ENCODE data around the gene MTCL1. TPM values are rescaled to one million over a fixed set of nuclear protein-coding genes. Genes with fewer than 3 reads are reported as not detected.

The MTCL1 gene
- total and polyA plus RNA-seq, 2 donors = 11.0 to 15.9 TPM

DNA sequence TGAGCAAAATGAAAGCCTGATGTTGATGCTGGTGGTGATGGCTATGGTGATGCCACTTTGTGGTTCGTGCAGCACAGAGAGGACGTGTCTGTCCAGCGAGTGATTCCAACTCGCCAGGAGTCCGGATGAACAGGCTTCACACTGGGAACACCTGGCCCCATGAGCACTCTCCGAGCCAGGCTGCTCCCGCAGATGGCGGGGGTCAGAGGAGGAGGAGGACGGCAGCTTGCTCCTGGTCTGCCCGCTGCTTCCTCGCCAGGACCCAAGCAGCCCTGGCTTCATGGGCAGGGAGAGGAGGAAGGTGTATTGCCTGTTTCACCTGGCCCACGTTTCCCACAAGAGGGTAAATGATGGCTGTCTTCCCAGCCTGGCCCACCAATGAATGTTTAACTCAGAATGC, 121.6 kb downstream of the MTCL1 start:
- H3K4me3 ChIP-seq (ENCODE audit: low read length in 2 of 2) = no peak overlapping the region
- 96% methylated on average over 12 of the region's 12 CpGs for WGBS
- H3K36me3 ChIP-seq (ENCODE audit: control insufficient read depth in 2 of 2, insufficient read depth in 2 of 2, low read length in 1 of 2) = no peaks in the 10 kb centered on the region
- no peaks in the 10 kb centered on the region for H3K27me3 ChIP-seq (ENCODE audit: control insufficient read depth in 2 of 2, insufficient read depth in 1 of 2, low read length in 1 of 2)
- H3K9me3 ChIP-seq (ENCODE audit: control insufficient read depth in 2 of 2, insufficient read depth in 1 of 2, low read length in 1 of 2) = no peaks in the 10 kb centered on the region
- DNase-seq (ENCODE audit: low read depth in 6 of 9, low spot score in 9 of 9) = no peak
- no peak overlapping the region for H3K27ac ChIP-seq (ENCODE audit: low read depth in 1 of 2, low read length in 1 of 2)
- H3K4me1 ChIP-seq (ENCODE audit: control insufficient read depth in 2 of 2, insufficient read depth in 2 of 2, low read length in 2 of 2) = no peaks in the 10 kb centered on the region

DNA sequence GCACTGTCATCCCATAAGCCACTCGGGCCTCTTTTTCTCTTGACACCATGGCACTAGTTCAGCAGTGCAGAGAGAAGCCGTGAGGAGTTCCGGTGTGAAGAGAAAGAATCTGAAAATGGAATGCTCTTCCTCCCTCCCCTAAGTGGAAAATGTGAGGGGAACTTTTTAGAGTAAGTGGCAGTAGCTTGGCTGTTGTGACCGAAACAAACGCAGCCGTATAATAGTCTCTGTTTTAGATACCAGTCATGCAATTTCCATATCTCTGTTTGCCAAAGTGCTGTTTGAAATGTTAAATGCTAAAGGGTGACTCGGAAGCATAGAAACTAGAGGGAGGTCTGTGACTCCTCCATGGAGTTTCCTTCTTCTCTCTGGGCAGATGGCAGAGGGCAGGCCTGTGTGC, 122.9 kb downstream of the MTCL1 start:
- Histone ChIP-seq H3K36me3 (ENCODE audit: control insufficient read depth in 2 of 2, insufficient read depth in 2 of 2, low read length in 1 of 2) (no peaks in the 10 kb centered on the region), H3K4me1 (ENCODE audit: control insufficient read depth in 2 of 2, insufficient read depth in 2 of 2, low read length in 2 of 2) (no peaks in the 10 kb centered on the region), H3K9me3 (ENCODE audit: control insufficient read depth in 2 of 2, insufficient read depth in 1 of 2, low read length in 1 of 2) (no peaks in the 10 kb centered on the region), H3K4me3 (ENCODE audit: low read length in 2 of 2) (no peak overlapping the region), H3K27me3 (ENCODE audit: control insufficient read depth in 2 of 2, insufficient read depth in 1 of 2, low read length in 1 of 2) (no peaks in the 10 kb centered on the region), H3K27ac (ENCODE audit: low read depth in 1 of 2, low read length in 1 of 2) (no peak overlapping the region)
- DNase-seq (ENCODE audit: low read depth in 6 of 9, low spot score in 9 of 9) = no peak
- 95% methylated on average over 7 of the region's 7 CpGs for WGBS

DNA sequence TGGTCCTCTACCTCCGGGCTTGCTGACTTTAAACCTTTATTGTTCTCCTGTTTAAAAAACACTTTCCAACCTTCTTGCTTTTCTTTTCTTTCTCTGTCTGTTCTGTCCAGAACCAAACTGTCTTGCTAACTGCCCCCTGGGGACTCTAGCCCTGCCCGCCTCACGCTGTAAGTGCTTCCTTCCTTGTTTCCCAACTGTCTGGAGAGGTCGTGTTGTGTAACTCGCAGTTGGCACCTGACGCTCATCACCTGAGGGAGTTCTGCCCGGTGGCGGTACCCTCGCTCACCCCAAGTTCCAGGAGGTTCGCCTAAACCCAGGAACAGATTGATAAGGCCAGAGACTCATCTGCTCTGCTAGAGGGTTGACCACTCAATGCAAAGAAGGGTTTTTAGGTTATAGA, 123.4 kb downstream of the MTCL1 start:
- no peak overlapping the region for H3K27ac ChIP-seq (ENCODE audit: low read depth in 1 of 2, low read length in 1 of 2)
- H3K27me3 ChIP-seq (ENCODE audit: control insufficient read depth in 2 of 2, insufficient read depth in 1 of 2, low read length in 1 of 2) = no peaks in the 10 kb centered on the region
- no peaks in the 10 kb centered on the region for H3K4me1 ChIP-seq (ENCODE audit: control insufficient read depth in 2 of 2, insufficient read depth in 2 of 2, low read length in 2 of 2)
- 53% methylated on average over 10 of the region's 10 CpGs for WGBS
- H3K9me3 ChIP-seq (ENCODE audit: control insufficient read depth in 2 of 2, insufficient read depth in 1 of 2, low read length in 1 of 2) = no peaks in the 10 kb centered on the region
- no peaks in the 10 kb centered on the region for H3K36me3 ChIP-seq (ENCODE audit: control insufficient read depth in 2 of 2, insufficient read depth in 2 of 2, low read length in 1 of 2)
- no peak overlapping the region for H3K4me3 ChIP-seq (ENCODE audit: low read length in 2 of 2)
- DNase-seq (ENCODE audit: low read depth in 6 of 9, low spot score in 9 of 9) = no peak

DNA sequence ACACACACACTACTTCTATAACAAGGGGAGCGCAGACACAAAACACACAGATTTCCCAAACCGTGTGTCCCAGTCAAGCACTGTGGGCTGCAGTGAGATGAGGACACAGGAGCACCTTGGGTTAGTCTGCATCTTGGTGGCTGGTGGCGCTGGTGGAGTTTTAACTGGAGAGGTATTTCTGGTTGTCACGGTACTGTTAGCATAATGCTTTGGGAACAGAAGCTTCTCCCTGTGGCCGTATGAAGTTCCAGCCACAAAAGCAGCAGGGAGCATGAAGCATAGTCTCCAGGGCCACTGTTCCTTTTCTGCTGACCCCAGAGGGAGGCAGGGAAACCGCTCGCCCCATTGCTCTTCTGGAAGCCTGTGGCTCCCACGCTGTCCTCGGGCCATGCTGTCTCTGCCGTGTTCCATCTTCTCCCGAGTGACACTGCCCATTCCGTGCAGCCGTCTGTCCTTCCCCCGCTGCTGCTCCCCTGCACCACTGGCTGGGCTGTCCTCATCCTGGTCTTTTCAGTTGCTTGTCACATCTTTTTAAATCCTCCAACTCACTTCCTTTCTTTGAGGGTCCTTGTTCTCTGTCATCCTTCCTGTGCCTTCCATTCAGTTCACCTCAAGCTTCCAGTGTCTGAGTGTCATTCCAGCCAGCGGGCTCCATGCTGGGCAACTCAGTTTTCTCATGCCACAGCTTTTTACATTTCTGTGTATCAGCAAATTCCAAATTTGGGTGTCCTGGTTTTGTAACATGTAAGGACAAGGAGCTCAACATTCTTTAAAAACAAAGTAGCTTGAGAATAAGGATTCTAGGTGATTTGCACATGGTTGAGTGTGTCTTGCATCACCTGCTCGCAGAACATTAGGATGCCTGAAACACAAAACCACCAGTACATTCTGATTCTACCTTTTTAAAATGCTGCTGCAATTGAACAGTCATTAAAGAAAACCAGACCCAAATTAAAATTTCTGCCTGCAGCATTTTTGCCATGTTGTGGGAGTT, 125.0 kb downstream of the MTCL1 start:
- Histone ChIP-seq H3K4me3 (ENCODE audit: low read length in 2 of 2) (no peak overlapping the region), H3K27ac (ENCODE audit: low read depth in 1 of 2, low read length in 1 of 2) (peak overlapping the region in 1 of 2 donors; percentile 53), H3K27me3 (ENCODE audit: control insufficient read depth in 2 of 2, insufficient read depth in 1 of 2, low read length in 1 of 2) (no peaks in the 10 kb centered on the region), H3K36me3 (ENCODE audit: control insufficient read depth in 2 of 2, insufficient read depth in 2 of 2, low read length in 1 of 2) (no peaks in the 10 kb centered on the region), H3K9me3 (ENCODE audit: control insufficient read depth in 2 of 2, insufficient read depth in 1 of 2, low read length in 1 of 2) (no peaks in the 10 kb centered on the region), H3K4me1 (ENCODE audit: control insufficient read depth in 2 of 2, insufficient read depth in 2 of 2, low read length in 2 of 2) (no peaks in the 10 kb centered on the region)
- no peak for DNase-seq (ENCODE audit: low read depth in 6 of 9, low spot score in 9 of 9)
- WGBS = 96% methylated on average over 16 of the region's 16 CpGs

DNA sequence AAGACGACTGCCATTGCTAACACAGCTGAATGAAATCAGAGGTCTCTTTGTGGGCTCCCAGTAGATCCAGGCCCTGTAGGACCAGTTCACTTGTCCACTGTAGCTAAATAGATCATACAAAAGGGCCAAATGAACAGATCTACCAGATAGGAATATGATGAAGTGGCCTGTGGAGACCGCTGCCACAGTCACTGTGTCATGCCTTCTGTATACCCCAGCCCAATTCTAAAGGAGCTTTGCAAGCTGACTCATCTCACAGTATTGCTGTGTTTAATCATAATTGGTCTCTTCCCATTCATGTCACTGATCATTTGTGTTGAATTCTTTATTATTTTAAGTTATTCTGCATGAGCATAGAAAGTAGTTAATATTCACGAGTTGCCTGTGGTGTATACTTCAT, 125.8 kb downstream of the MTCL1 start:
- Histone ChIP-seq H3K36me3 (ENCODE audit: control insufficient read depth in 2 of 2, insufficient read depth in 2 of 2, low read length in 1 of 2) (no peaks in the 10 kb centered on the region), H3K27ac (ENCODE audit: low read depth in 1 of 2, low read length in 1 of 2) (no peak overlapping the region), H3K4me1 (ENCODE audit: control insufficient read depth in 2 of 2, insufficient read depth in 2 of 2, low read length in 2 of 2) (no peaks in the 10 kb centered on the region), H3K9me3 (ENCODE audit: control insufficient read depth in 2 of 2, insufficient read depth in 1 of 2, low read length in 1 of 2) (no peaks in the 10 kb centered on the region), H3K4me3 (ENCODE audit: low read length in 2 of 2) (no peak overlapping the region), H3K27me3 (ENCODE audit: control insufficient read depth in 2 of 2, insufficient read depth in 1 of 2, low read length in 1 of 2) (no peaks in the 10 kb centered on the region)
- WGBS = 91% methylated on average over 3 of the region's 3 CpGs
- no peak for DNase-seq (ENCODE audit: low read depth in 6 of 9, low spot score in 9 of 9)

DNA sequence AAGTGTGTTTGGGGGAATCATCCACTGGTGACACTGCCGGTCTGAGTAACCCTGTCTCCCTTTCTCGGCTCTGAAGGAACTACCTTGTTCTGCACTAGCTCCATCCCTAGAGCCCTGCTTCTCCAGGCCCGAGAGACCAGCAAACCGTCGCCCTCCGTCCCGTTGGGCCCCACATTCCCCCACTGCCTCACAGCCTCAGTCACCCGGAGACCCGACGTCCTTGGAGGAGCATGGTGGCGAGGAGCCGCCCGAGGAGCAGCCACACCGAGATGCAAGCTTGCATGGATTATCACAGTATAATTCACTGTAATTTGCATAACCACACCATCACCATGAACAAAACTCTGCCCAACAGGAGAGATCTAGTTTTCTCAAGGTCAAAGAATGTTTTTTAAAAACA, 126.2 kb downstream of the MTCL1 start:
- Histone ChIP-seq H3K4me1 (ENCODE audit: control insufficient read depth in 2 of 2, insufficient read depth in 2 of 2, low read length in 2 of 2) (no peaks in the 10 kb centered on the region), H3K4me3 (ENCODE audit: low read length in 2 of 2) (no peak overlapping the region), H3K9me3 (ENCODE audit: control insufficient read depth in 2 of 2, insufficient read depth in 1 of 2, low read length in 1 of 2) (peaks cover 0 to 2% of the 10 kb centered on the region in 2 donors), H3K36me3 (ENCODE audit: control insufficient read depth in 2 of 2, insufficient read depth in 2 of 2, low read length in 1 of 2) (no peaks in the 10 kb centered on the region), H3K27ac (ENCODE audit: low read depth in 1 of 2, low read length in 1 of 2) (peak overlapping the region in 1 of 2 donors; percentile 25), H3K27me3 (ENCODE audit: control insufficient read depth in 2 of 2, insufficient read depth in 1 of 2, low read length in 1 of 2) (no peaks in the 10 kb centered on the region)
- DNase-seq (ENCODE audit: low read depth in 6 of 9, low spot score in 9 of 9) = no peak
- 97% methylated on average over 14 of the region's 14 CpGs for WGBS

DNA sequence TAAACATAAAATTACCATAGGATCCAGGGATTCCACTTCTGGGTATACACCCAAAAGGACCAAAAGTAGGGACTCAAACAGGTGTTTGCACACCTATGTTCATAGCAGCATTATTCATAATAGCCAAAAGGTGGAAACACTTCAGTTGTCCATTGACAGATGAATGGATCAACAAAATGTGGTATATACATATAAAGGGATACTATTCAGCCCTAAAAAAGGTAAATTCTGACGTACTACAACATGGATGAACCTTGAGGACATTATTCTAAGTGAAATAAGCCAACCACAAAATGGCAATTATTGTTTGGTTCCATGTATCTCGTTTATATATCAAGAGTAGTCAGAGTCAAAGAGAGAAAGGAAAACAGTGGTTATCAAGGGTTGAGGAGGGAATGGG, 128.1 kb downstream of the MTCL1 start:
- no peak for DNase-seq (ENCODE audit: low read depth in 6 of 9, low spot score in 9 of 9)
- no peaks in the 10 kb centered on the region for H3K27me3 ChIP-seq (ENCODE audit: control insufficient read depth in 2 of 2, insufficient read depth in 1 of 2, low read length in 1 of 2)
- WGBS = 93% methylated on average over 2 of the region's 2 CpGs

DNA sequence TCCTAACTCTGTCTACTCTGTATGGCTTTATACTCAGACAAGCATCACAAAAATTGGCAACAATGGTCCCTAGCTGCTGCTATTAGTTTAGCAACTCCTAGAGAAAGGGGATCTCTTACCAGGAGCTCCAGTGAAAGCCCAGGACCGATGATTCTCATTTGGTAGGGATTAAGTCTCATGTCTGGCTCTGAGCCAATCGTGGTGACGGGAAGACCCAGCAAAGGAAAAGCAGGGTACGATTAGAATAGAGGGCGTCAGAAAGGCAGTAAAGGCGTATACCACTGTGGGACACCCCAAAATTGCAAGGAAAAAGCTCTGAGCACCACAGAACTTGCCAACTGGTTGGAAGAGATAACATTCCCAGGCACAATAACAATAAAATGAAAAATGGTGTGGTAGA, 129.5 kb downstream of the MTCL1 start:
- Histone ChIP-seq H3K4me1 (ENCODE audit: control insufficient read depth in 2 of 2, insufficient read depth in 2 of 2, low read length in 2 of 2) (no peaks in the 10 kb centered on the region), H3K4me3 (ENCODE audit: low read length in 2 of 2) (no peak overlapping the region), H3K36me3 (ENCODE audit: control insufficient read depth in 2 of 2, insufficient read depth in 2 of 2, low read length in 1 of 2) (no peaks in the 10 kb centered on the region), H3K27me3 (ENCODE audit: control insufficient read depth in 2 of 2, insufficient read depth in 1 of 2, low read length in 1 of 2) (no peaks in the 10 kb centered on the region), H3K27ac (ENCODE audit: low read depth in 1 of 2, low read length in 1 of 2) (no peak overlapping the region), H3K9me3 (ENCODE audit: control insufficient read depth in 2 of 2, insufficient read depth in 1 of 2, low read length in 1 of 2) (peaks cover 0 to 16% of the 10 kb centered on the region in 2 donors)
- WGBS = 91% methylated on average over 6 of the region's 6 CpGs
- no peak for DNase-seq (ENCODE audit: low read depth in 6 of 9, low spot score in 9 of 9)

More for the DNA sequence above, 128.1 kb downstream of the MTCL1 start:
- Histone ChIP-seq H3K36me3 (ENCODE audit: control insufficient read depth in 2 of 2, insufficient read depth in 2 of 2, low read length in 1 of 2) (no peaks in the 10 kb centered on the region), H3K4me1 (ENCODE audit: control insufficient read depth in 2 of 2, insufficient read depth in 2 of 2, low read length in 2 of 2) (no peaks in the 10 kb centered on the region), H3K4me3 (ENCODE audit: low read length in 2 of 2) (no peak overlapping the region), H3K27ac (ENCODE audit: low read depth in 1 of 2, low read length in 1 of 2) (no peak overlapping the region), H3K9me3 (ENCODE audit: control insufficient read depth in 2 of 2, insufficient read depth in 1 of 2, low read length in 1 of 2) (peaks cover 0 to 16% of the 10 kb centered on the region in 2 donors)

DNA sequence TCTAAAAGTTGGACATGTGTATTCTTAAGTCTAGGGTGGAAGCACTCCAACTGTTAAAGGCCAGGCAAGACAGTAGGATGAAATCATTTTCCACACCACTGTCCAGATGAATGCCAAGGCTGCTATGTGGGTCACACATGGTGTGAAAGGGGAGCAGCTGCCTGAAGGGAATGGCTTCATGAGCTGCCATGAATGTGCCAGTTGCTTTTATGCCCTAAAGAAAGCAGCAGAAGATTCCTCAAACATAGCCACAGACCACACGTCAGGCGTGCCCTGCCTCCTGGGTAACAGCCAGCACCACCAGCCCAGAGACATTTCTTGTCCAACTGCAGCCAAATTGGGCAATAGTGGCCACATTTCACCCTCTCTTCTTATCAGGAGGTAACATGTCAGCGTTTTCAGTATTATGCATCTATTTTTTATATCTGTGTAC, 130.2 kb downstream of the MTCL1 start:
- no peak for DNase-seq (ENCODE audit: low read depth in 6 of 9, low spot score in 9 of 9)
- Histone ChIP-seq H3K9me3 (ENCODE audit: control insufficient read depth in 2 of 2, insufficient read depth in 1 of 2, low read length in 1 of 2) (peaks cover 0 to 16% of the 10 kb centered on the region in 2 donors), H3K4me1 (ENCODE audit: control insufficient read depth in 2 of 2, insufficient read depth in 2 of 2, low read length in 2 of 2) (no peaks in the 10 kb centered on the region), H3K36me3 (ENCODE audit: control insufficient read depth in 2 of 2, insufficient read depth in 2 of 2, low read length in 1 of 2) (no peaks in the 10 kb centered on the region), H3K4me3 (ENCODE audit: low read length in 2 of 2) (no peak overlapping the region), H3K27me3 (ENCODE audit: control insufficient read depth in 2 of 2, insufficient read depth in 1 of 2, low read length in 1 of 2) (no peaks in the 10 kb centered on the region), H3K27ac (ENCODE audit: low read depth in 1 of 2, low read length in 1 of 2) (no peak overlapping the region)
- 84% methylated on average over 3 of the region's 3 CpGs for WGBS

All from thymus (tissue), 11 donors.